HepG2 (cell line): ENCODE data around the gene PPP2R1B. TPM values are rescaled to one million over a fixed set of nuclear protein-coding genes. Genes with fewer than 3 reads are reported as not detected.

ENCODE experiments used
- ATAC-seq: fragments of 200-7000 bp; cut with Tn5 transposase; 3 replicates; pipeline ENCODE4 v1.9.1; 2020; ENCODE audit warnings: mild to moderate bottlenecking, moderate library complexity
- Bru-seq: library from RNA; stranded (reverse); fragments of 400-500 nt; gene quantifications from one replicate; lab custom pipeline; 2021; lab: Mats Ljungman, UMichigan
- BruChase-seq, 2 experiments: library from RNA; stranded (reverse); fragments of 400-500 nt; gene quantifications; one replicate each; lab custom pipeline; 2021; lab: Mats Ljungman, UMichigan
- BruUV-seq: library from RNA; stranded (reverse); fragments of 400-500 nt; replicated peaks from 2 replicates; lab custom pipeline; 2021; lab: Mats Ljungman, UMichigan
- CTCF ChIA-PET: fragments of 300-600 bp; formaldehyde crosslinking; extraction: SDS; loops from one replicate; lab custom pipeline; 2021; ENCODE audit warnings: low total read pairs, inconsistent platforms, low intra/inter-chr PET ratio; lab: Yijun Ruan, JAX
- POLR2A ChIA-PET: fragments of 350-600 bp; sonication (Branson Sonifier 250); formaldehyde crosslinking; loops from one replicate; lab custom pipeline; 2020; ENCODE audit warnings: antibody characterized with exemption, inconsistent platforms; lab: Yijun Ruan, JAX
- DNase-seq: peaks from one replicate; pipeline ENCODE4 v3.0.0-alpha.2; 2015; ENCODE audit warnings: low spot score
- FAIRE-seq: peaks from 3 replicates; lab custom pipeline; 2011; peaks lifted over from hg19 to GRCh38; lab: Jason Lieb, UNC
- H2AFZ ChIP-seq: one replicate; pipeline ENCODE4 v1.6.1; 2011; ENCODE audit warnings: low read length, inconsistent platforms
- H3K27ac ChIP-seq: fragments of 300-600 bp; 3 replicates; pipeline ENCODE4 v1.8.0; 2011; ENCODE audit warnings: mixed run types, mild to moderate bottlenecking, mixed read lengths, low read length, inconsistent platforms; ENCODE audit not compliant: insufficient read depth; ENCODE audit errors: extremely low read length
- H3K27me3 ChIP-seq, 2 experiments: fragments of 200-600 bp in 1 of 2; 2 replicates in 1 of 2; 3 replicates in 1 of 2; pipeline versions ENCODE4 v1.6.0 to v1.8.0; 2011; ENCODE audit warnings: low read length in 2 of 2, mild to moderate bottlenecking in 2 of 2, moderate library complexity in 2 of 2, inconsistent platforms in 1 of 2; ENCODE audit not compliant: insufficient read depth in 2 of 2, control insufficient read depth in 1 of 2
- H3K36me3 ChIP-seq, 2 experiments: fragments of 200-600 bp in 1 of 2; replicated peaks in 1 of 2; 2 replicates in 1 of 2; 3 replicates in 1 of 2; pipeline versions ENCODE4 v1.5.1 to v1.8.0; 2011; ENCODE audit warnings: low read length in 2 of 2, inconsistent platforms in 1 of 2; ENCODE audit not compliant: insufficient read depth in 2 of 2, control insufficient read depth in 1 of 2
- H3K4me1 ChIP-seq: 2 replicates; pipeline ENCODE4 v1.5.1; 2012; ENCODE audit warnings: low read length, inconsistent platforms; ENCODE audit not compliant: insufficient read depth
- H3K4me2 ChIP-seq: 2 replicates; pipeline ENCODE4 v1.6.0; 2011; ENCODE audit warnings: low read depth, low read length, inconsistent platforms
- H3K4me3 ChIP-seq, 3 experiments: fragments of 200-600 bp in 1 of 3; sonication (generic), shearing (Covaris generic) in 1 of 3; replicated peaks in 1 of 3; 2 replicates each; pipeline ENCODE4 v1.5.1; 2011 to 2016; ENCODE audit warnings: low read length in 3 of 3, inconsistent platforms in 2 of 3, low read depth in 2 of 3, mild to moderate bottlenecking in 2 of 3, control low read depth in 1 of 3, mixed read lengths in 1 of 3; ENCODE audit not compliant: insufficient read depth in 1 of 3
- H3K79me2 ChIP-seq: one replicate; pipeline ENCODE4 v1.6.1; 2011; ENCODE audit warnings: low read length, inconsistent platforms; ENCODE audit not compliant: insufficient read depth
- H3K9ac ChIP-seq: 2 replicates; pipeline ENCODE4 v1.6.0; 2011; ENCODE audit warnings: mild to moderate bottlenecking, low read depth, low read length, inconsistent platforms; ENCODE audit not compliant: insufficient read depth
- H3K9me3 ChIP-seq: 2 replicates; pipeline ENCODE4 v1.5.1; 2012; ENCODE audit warnings: mild to moderate bottlenecking, low read length
- H4K20me1 ChIP-seq: 2 replicates; pipeline ENCODE4 v1.6.0; 2011; ENCODE audit warnings: inconsistent platforms, mild to moderate bottlenecking, low read length, moderate library complexity; ENCODE audit not compliant: insufficient read depth
- CBX2 ChIP-seq, 2 experiments: fragments of 200-600 bp in 1 of 2; sonication (generic); formaldehyde crosslinking in 1 of 2; IDR thresholded peaks; 2 replicates each; pipeline versions ENCODE4 v1.7.0 to v1.8.1; 2018 to 2022; ENCODE audit warnings: low read depth in 2 of 2, low read length in 1 of 2, mild to moderate bottlenecking in 1 of 2, missing genetic modification reagents in 1 of 2
- FOXC1 ChIP-seq: sonication (generic); formaldehyde crosslinking; IDR thresholded peaks from 2 replicates; pipeline ENCODE4 v1.8.0; 2022; ENCODE audit warnings: mild to moderate bottlenecking, missing genetic modification reagents, borderline replicate concordance
- PHF5A ChIP-seq: IDR thresholded peaks from one replicate; pipeline ENCODE4 v1.6.1; 2018; ENCODE audit warnings: low read depth, missing genetic modification reagents; ENCODE audit not compliant: unreplicated experiment
- REPIN1 ChIP-seq: sonication (generic); formaldehyde crosslinking; IDR thresholded peaks from 2 replicates; pipeline ENCODE4 v1.8.0; 2022; ENCODE audit warnings: missing genetic modification reagents, low read depth, mild to moderate bottlenecking, borderline replicate concordance
- SCMH1 ChIP-seq: sonication (generic); formaldehyde crosslinking; IDR thresholded peaks from 2 replicates; pipeline ENCODE4 v1.9.0; 2021; ENCODE audit warnings: missing genetic modification reagents, mild to moderate bottlenecking, borderline replicate concordance
- SMAD1 ChIP-seq: sonication (generic); formaldehyde crosslinking; IDR thresholded peaks from 2 replicates; pipeline ENCODE4 v1.4.0; 2020; ENCODE audit warnings: missing genetic modification reagents, low read depth, mild to moderate bottlenecking, borderline replicate concordance
- SMAD9 ChIP-seq: sonication (generic); formaldehyde crosslinking; IDR thresholded peaks from 2 replicates; pipeline ENCODE4 v1.5.1; 2020; ENCODE audit warnings: mild to moderate bottlenecking, missing genetic modification reagents
- ZNF264 ChIP-seq: sonication (generic); formaldehyde crosslinking; IDR thresholded peaks from 2 replicates; pipeline ENCODE4 v1.4.0; 2020; ENCODE audit warnings: missing genetic modification reagents
- ZNF564 ChIP-seq: sonication (generic); formaldehyde crosslinking; IDR thresholded peaks from 2 replicates; pipeline ENCODE4 v1.8.1; 2023; ENCODE audit warnings: mild to moderate bottlenecking, missing genetic modification reagents
- whole genome bisulfite sequencing: methylation state at CpG from one replicate; pipeline ENCODE4 v1.1.6; 2017; ENCODE audit warnings: low lambda C conversion rate; 5-methylcytosine and 5-hydroxymethylcytosine counted together
- in situ Hi-C: cut with HindIII; loops from 2 replicates; pipeline ENCODE4 v1.10.0; 2017; ENCODE audit warnings: low pct_unique_long_range_greater_than_20kb; ENCODE audit not compliant: extremely low pct_ligation_motif_present
- intact Hi-C: fragments of 100-400 bp; cut with micrococcal nuclease; formaldehyde crosslinking; loops from one replicate; pipeline ENCODE4 v1.10.0; 2022; ENCODE audit not compliant: unreplicated experiment
- long read RNA-seq, 2 experiments: library from RNA in 1 of 2; library from polyadenylated mRNA in 1 of 2; stranded (forward) in 1 of 2; unstranded in 1 of 2; transcript quantifications; one replicate each; pipeline ENCODE4 v2.0.0, GENCODE V29; 2019 to 2022
- polyA minus RNA-seq, 3 experiments: library from RNA; depleted of rRNA, polyadenylated mRNA; stranded (reverse); fragments of >200 nt; gene quantifications; 2 replicates each; pipeline ENCODE4 v1.2.3, GENCODE V29; 2011; ENCODE audit warnings: low replicate concordance in 1 of 3
- polyA plus RNA-seq, 8 experiments: library from polyadenylated mRNA; depleted of rRNA in 3 of 8; stranded (reverse) in 7 of 8; unstranded in 1 of 8; fragments of >200 nt; fragmentation: Illumina TruSeq in 4 of 8; extraction: Trizol in 4 of 8; gene quantifications; 2 replicates each; pipeline versions ENCODE4 v1.2.1 to v1.2.3, GENCODE V29; 2011 to 2016; ENCODE audit warnings: low read depth in 4 of 8, missing spikeins in 1 of 8, mixed read lengths in 1 of 8; ENCODE audit not compliant: insufficient read depth in 1 of 8
- total RNA-seq, 5 experiments: library from RNA; depleted of rRNA; stranded (reverse); fragments of >200 nt; fragmentation: Illumina TruSeq; extraction: Trizol; gene quantifications; 2 replicates each; pipeline ENCODE4 v1.2.3, GENCODE V29; 2016; ENCODE audit warnings: low read depth in 1 of 5
- TF ChIP-seq, protein P1 (sequence below): sonication (generic); formaldehyde crosslinking; IDR thresholded peaks from 2 replicates; pipeline ENCODE4 v1.4.0; 2020; ENCODE audit warnings: mild to moderate bottlenecking, missing genetic modification reagents

The PPP2R1B gene
- total RNA-seq (2016; rRNA removed; fragmentation: Illumina TruSeq; extraction: Trizol): 56.8 and 93.9 TPM in 2 replicates
- total RNA-seq (2016; cell fraction: cytosol; rRNA removed; fragmentation: Illumina TruSeq; extraction: Trizol; ENCODE audit: low read depth): 9.8 and 10.6 TPM in 2 replicates
- 54.4 and 91.0 TPM in 2 replicates for total RNA-seq (2016; cell fraction: insoluble cytoplasmic fraction; rRNA removed; fragmentation: Illumina TruSeq; extraction: Trizol)
- 14.0 and 18.1 TPM in 2 replicates for total RNA-seq (2016; cell fraction: membrane; rRNA removed; fragmentation: Illumina TruSeq; extraction: Trizol)
- 40.7 and 41.0 TPM in 2 replicates for total RNA-seq (2016; cell fraction: nucleus; rRNA removed; fragmentation: Illumina TruSeq; extraction: Trizol)
- 20.9 and 22.1 TPM in 2 replicates for polyA plus RNA-seq (2011; rRNA removed)
- polyA plus RNA-seq (2011; cell fraction: cytosol; rRNA removed): 13.4 and 16.6 TPM in 2 replicates
- 34.8 and 48.7 TPM in 2 replicates for polyA plus RNA-seq (2011; cell fraction: nucleus; rRNA removed)
- 17.9 and 20.4 TPM in 2 replicates for polyA plus RNA-seq (2012)
- 1.4 and 2.1 TPM in 2 replicates for polyA plus RNA-seq (2016; cell fraction: cytosol; fragmentation: Illumina TruSeq; extraction: Trizol; ENCODE audit: low read depth)
- polyA plus RNA-seq (2016; cell fraction: insoluble cytoplasmic fraction; fragmentation: Illumina TruSeq; extraction: Trizol; ENCODE audit: low read depth): 48.5 and 52.1 TPM in 2 replicates
- 4.7 and 5.1 TPM in 2 replicates for polyA plus RNA-seq (2016; cell fraction: membrane; fragmentation: Illumina TruSeq; extraction: Trizol; ENCODE audit: low read depth)
- 33.7 and 36.2 TPM in 2 replicates for polyA plus RNA-seq (2016; cell fraction: nucleus; fragmentation: Illumina TruSeq; extraction: Trizol; ENCODE audit: insufficient read depth, low read depth)
- 41.9 and 53.6 TPM in 2 replicates for polyA minus RNA-seq (2011; rRNA and poly(A)+ RNA removed; ENCODE audit: low replicate concordance)
- polyA minus RNA-seq (2011; cell fraction: cytosol; rRNA and poly(A)+ RNA removed): 24.9 and 26.4 TPM in 2 replicates
- 62.1 and 67.5 TPM in 2 replicates for polyA minus RNA-seq (2011; cell fraction: nucleus; rRNA and poly(A)+ RNA removed)
- Bru-seq, nascent RNA: percentile 78 among the genes with signal in this experiment
- BruChase-seq, experiment 1, labeled RNA remaining after a 6-hour chase: percentile 78 among the genes with signal in this experiment
- percentile 82 among the genes with signal in this experiment for BruChase-seq, experiment 2, labeled RNA remaining after a 2-hour chase
- long read RNA-seq, experiment 1, full-length matches to known transcripts: 17 of 24 reads
- long read RNA-seq, experiment 1, partial matches to known transcripts: 4 of 24 reads
- long read RNA-seq, experiment 1, other reads (novel, unspliced or antisense): 3 of 24 reads
- long read RNA-seq, experiment 2, full-length matches to known transcripts: 1 of 25 reads
- long read RNA-seq, experiment 2, partial matches to known transcripts: 6 of 25 reads
- long read RNA-seq, experiment 2, other reads (novel, unspliced or antisense): 18 of 25 reads

DNA sequence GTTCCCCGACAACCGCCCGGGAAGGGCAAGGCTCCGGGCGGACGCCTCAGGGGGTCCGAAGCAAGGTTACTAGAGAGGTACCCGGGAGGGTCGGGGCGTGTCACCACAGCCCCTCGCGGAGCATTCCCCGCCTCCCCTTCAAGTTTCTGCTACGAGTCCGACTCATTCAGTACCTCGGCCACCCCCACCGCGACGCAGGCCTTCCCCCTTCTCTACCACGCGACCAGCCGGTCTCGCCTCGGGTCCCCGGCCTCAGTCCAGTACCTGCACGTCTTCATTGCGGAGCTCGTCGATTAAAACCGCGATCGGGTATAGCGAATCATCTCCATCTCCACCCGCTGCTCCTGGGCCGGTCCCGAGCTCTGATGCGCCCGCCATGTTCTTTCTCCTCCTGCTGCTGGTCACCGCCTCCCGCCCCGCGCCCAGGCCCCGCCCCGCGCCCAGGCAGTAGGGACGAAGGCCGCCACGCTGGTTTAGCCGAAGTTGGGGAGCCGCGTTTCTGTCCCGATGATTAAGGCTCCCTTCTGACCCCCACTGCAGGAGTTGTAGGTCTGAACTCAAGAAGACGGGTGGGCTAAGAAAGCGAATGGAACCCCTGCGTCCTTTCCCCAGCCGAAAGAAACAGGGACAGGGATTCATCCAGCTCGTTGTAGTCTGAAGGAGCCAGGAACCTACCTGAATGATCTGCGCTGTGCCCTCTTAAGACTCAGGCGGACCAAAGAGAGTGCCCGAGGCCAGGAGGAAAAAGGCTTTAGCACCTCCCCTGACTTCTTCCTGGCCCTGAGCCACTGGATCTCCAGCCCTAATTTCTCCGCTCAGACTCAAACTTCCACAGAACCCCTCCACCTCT is at the start of gene PPP2R1B:
PPP2R1B (minus strand) TSS at position 406 of the 850 bp plus-strand sequence; CDS start at position 378, 28 bp downstream.
- TSS peak; percentile 98 for BruUV-seq
- Histone ChIP-seq H3K4me2 (peak within 1 kb of the TSS; percentile 99), H3K9me3 (no peaks in the 10 kb centered on the region), H3K4me1 (peaks cover 38% of the 10 kb centered on the region), H3K79me2 (peaks cover 35% of the 10 kb centered on the region), H4K20me1 (no peaks in the 10 kb centered on the region), H3K27me3 (no peaks in the 10 kb centered on the region; a peak in 1 of 5 replicates), H3K36me3 (peaks cover 9 to 16% of the 10 kb centered on the region in 2 experiments; a peak in 4 of 5 replicates), H3K9ac (peak within 1 kb of the TSS; percentile 93), H3K4me3 (peak within 1 kb of the TSS; percentile 89 to 98 (median 93)), H3K27ac (peak within 1 kb of the TSS; percentile 94), H2AFZ (peak within 1 kb of the TSS; percentile 98)
- POLR2A ChIA-PET: interaction anchor here (0.7 to 4.7 kb wide), 22 partner anchors 9 to 163 kb away, joined by 3 to 68 read pairs (median 5); partner anchors contain the start of genes ALG9 and SIK2
- no peak for FAIRE-seq
- CTCF ChIA-PET: no interaction called here
- intact Hi-C loops (loop anchor here (1.0 kb wide), 1 partner anchor 28 kb away; no protein-coding TSS in a partner anchor), in situ Hi-C loops (no loop called here)
- ATAC-seq: peak; percentile 98
- 2% methylated on average over 19 of the region's 61 CpGs for WGBS
- peak; percentile 42 for DNase-seq
- TF ChIP-seq SCMH1 (CRISPR knock-in tag) (no peak), REPIN1 (no peak), ZNF564 (CRISPR knock-in tag) (0 out of 2 replicates have a peak, but pooled peaks have one; percentile 21), SMAD1 (CRISPR knock-in tag) (no peak), ZNF264 (0 out of 2 replicates have a peak, but pooled peaks have one; percentile 25), SMAD9 (no peak; the same call in 1 of the 2 replicates), PHF5A (CRISPR knock-in tag) (no peak), CBX2 (IDR thresholded peaks at IDR 0.05; ENCODE audit: low read depth, low read length) (no peak), CBX2 (CRISPR knock-in tag; IDR thresholded peaks at IDR 0.05; ENCODE audit: low read depth) (no peak), FOXC1 (CRISPR knock-in tag) (peak; percentile 38; the same call in 1 of the 2 replicates)
- TF ChIP-seq, protein P1, sequence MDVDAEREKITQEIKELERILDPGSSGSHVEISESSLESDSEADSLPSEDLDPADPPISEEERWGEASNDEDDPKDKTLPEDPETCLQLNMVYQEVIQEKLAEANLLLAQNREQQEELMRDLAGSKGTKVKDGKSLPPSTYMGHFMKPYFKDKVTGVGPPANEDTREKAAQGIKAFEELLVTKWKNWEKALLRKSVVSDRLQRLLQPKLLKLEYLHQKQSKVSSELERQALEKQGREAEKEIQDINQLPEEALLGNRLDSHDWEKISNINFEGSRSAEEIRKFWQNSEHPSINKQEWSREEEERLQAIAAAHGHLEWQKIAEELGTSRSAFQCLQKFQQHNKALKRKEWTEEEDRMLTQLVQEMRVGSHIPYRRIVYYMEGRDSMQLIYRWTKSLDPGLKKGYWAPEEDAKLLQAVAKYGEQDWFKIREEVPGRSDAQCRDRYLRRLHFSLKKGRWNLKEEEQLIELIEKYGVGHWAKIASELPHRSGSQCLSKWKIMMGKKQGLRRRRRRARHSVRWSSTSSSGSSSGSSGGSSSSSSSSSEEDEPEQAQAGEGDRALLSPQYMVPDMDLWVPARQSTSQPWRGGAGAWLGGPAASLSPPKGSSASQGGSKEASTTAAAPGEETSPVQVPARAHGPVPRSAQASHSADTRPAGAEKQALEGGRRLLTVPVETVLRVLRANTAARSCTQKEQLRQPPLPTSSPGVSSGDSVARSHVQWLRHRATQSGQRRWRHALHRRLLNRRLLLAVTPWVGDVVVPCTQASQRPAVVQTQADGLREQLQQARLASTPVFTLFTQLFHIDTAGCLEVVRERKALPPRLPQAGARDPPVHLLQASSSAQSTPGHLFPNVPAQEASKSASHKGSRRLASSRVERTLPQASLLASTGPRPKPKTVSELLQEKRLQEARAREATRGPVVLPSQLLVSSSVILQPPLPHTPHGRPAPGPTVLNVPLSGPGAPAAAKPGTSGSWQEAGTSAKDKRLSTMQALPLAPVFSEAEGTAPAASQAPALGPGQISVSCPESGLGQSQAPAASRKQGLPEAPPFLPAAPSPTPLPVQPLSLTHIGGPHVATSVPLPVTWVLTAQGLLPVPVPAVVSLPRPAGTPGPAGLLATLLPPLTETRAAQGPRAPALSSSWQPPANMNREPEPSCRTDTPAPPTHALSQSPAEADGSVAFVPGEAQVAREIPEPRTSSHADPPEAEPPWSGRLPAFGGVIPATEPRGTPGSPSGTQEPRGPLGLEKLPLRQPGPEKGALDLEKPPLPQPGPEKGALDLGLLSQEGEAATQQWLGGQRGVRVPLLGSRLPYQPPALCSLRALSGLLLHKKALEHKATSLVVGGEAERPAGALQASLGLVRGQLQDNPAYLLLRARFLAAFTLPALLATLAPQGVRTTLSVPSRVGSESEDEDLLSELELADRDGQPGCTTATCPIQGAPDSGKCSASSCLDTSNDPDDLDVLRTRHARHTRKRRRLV (CRISPR knock-in tag): no peak
